Keratinocyte (primary cell): ENCODE results near the gene TFPI2. TPM values are rescaled to one million over a fixed set of nuclear protein-coding genes. Genes with fewer than 3 reads are reported as not detected.

ENCODE experiments used
- DNase-seq: peaks from one replicate; pipeline ENCODE4 v3.0.0-alpha.2; 2011; ENCODE audit warnings: low read depth, missing footprints, low spot score
- FAIRE-seq: peaks from 2 replicates; lab custom pipeline; 2011; peaks lifted over from hg19 to GRCh38; lab: Jason Lieb, UNC
- H2AFZ ChIP-seq: 2 replicates; pipeline ENCODE4 v1.6.0; 2012; ENCODE audit warnings: low read length, control low read depth, inconsistent platforms; ENCODE audit not compliant: control insufficient read depth
- H3K27ac ChIP-seq: 2 replicates; pipeline ENCODE4 v1.5.1; 2011; ENCODE audit warnings: low read length; ENCODE audit not compliant: control insufficient read depth, insufficient read depth
- H3K27me3 ChIP-seq: 3 replicates; pipeline ENCODE4 v1.6.0; 2011; ENCODE audit warnings: low read length; ENCODE audit not compliant: control insufficient read depth, insufficient read depth; ENCODE audit errors: extremely low read depth
- H3K36me3 ChIP-seq, 2 experiments: 2 replicates in 1 of 2; 3 replicates in 1 of 2; pipeline ENCODE4 v1.5.1; 2011; ENCODE audit warnings: low read length in 2 of 2, mild to moderate bottlenecking in 1 of 2; ENCODE audit not compliant: control insufficient read depth in 2 of 2, insufficient read depth in 2 of 2; ENCODE audit errors: extremely low read depth in 1 of 2
- H3K4me1 ChIP-seq: 3 replicates; pipeline ENCODE4 v1.5.1; 2011; ENCODE audit warnings: low read length; ENCODE audit not compliant: control insufficient read depth, insufficient read depth; ENCODE audit errors: extremely low read depth
- H3K4me2 ChIP-seq: 3 replicates; pipeline ENCODE4 v1.6.0; 2011; ENCODE audit warnings: low read depth, low read length; ENCODE audit not compliant: control insufficient read depth, insufficient read depth; ENCODE audit errors: extremely low read depth
- H3K4me3 ChIP-seq, 3 experiments: fragments of 200-600 bp in 1 of 3; sonication (generic) in 1 of 3; 2 replicates in 2 of 3; 3 replicates in 1 of 3; pipeline ENCODE4 v1.5.1; 2011 to 2016; ENCODE audit warnings: low read length in 3 of 3, mild to moderate bottlenecking in 3 of 3, control low read depth in 2 of 3, inconsistent platforms in 1 of 3, low read depth in 1 of 3, mixed read lengths in 1 of 3, mixed run types in 1 of 3, moderate library complexity in 1 of 3; ENCODE audit not compliant: control insufficient read depth in 2 of 3, insufficient read depth in 2 of 3; ENCODE audit errors: extremely low read depth in 1 of 3
- H3K79me2 ChIP-seq: 2 replicates; pipeline ENCODE4 v1.6.0; 2012; ENCODE audit warnings: low read length; ENCODE audit not compliant: control insufficient read depth, insufficient read depth
- H3K9ac ChIP-seq: 3 replicates; pipeline ENCODE4 v1.6.0; 2011; ENCODE audit warnings: low read length; ENCODE audit not compliant: control insufficient read depth, insufficient read depth; ENCODE audit errors: extremely low read depth
- H3K9me1 ChIP-seq: 3 replicates; pipeline ENCODE4 v1.6.0; 2011; ENCODE audit warnings: low read length; ENCODE audit not compliant: control insufficient read depth, insufficient read depth; ENCODE audit errors: extremely low read depth
- H3K9me3 ChIP-seq: 2 replicates; pipeline ENCODE4 v1.5.1; 2012; ENCODE audit warnings: low read depth, low read length; ENCODE audit not compliant: control insufficient read depth
- H4K20me1 ChIP-seq: 3 replicates; pipeline ENCODE4 v1.6.0; 2011; ENCODE audit warnings: low read length; ENCODE audit not compliant: control insufficient read depth, insufficient read depth; ENCODE audit errors: extremely low read depth
- CTCF ChIP-seq, 3 experiments: IDR thresholded peaks in 1 of 3; conservative IDR thresholded peaks in 1 of 3; optimal IDR thresholded peaks in 1 of 3; 2 replicates in 2 of 3; 3 replicates in 1 of 3; pipeline versions ENCODE3 to v1.5.1; 2011; ENCODE audit warnings: low read length in 3 of 3, mild to moderate bottlenecking in 3 of 3, moderate library complexity in 2 of 3, control low read depth in 1 of 3, inconsistent platforms in 1 of 3; ENCODE audit not compliant: insufficient read depth in 2 of 3; ENCODE audit errors: extremely low read depth in 1 of 3
- EZH2 ChIP-seq: IDR thresholded peaks from one replicate; pipeline ENCODE4 v1.6.1; 2012; ENCODE audit warnings: inconsistent platforms, mild to moderate bottlenecking, low read length, moderate library complexity
- dilution Hi-C: fragments of 300-500 bp; cut with MboI; formaldehyde crosslinking; loops from one replicate; pipeline ENCODE4 v1.7.0; 2020; ENCODE audit warnings: low sequenced_read_pairs; ENCODE audit not compliant: extremely low pct_ligation_motif_present
- polyA plus RNA-seq, 5 experiments: library from polyadenylated mRNA; depleted of rRNA in 3 of 5; stranded (reverse) in 3 of 5; stranded (forward) in 1 of 5; unstranded in 1 of 5; fragments of >200 nt; gene quantifications; 1 replicate in 1 of 5; 2 replicates in 3 of 5; 3 replicates in 1 of 5; pipeline versions ENCODE4 v1.2.1 to v1.2.3, GENCODE V29; 2011 to 2012; ENCODE audit warnings: missing spikeins in 2 of 5, low read depth in 1 of 5, low replicate concordance in 1 of 5

Gene TFPI2
- polyA plus RNA-seq, 1 donor (not counting 4 experiments of a cell fraction or from before 2014, with no cell fraction given): 87.2 TPM

- Histone ChIP-seq H3K4me3 (no peak overlapping the region), H3K9ac (no peak overlapping the region), H2AFZ (no peak overlapping the region), H3K4me2 (no peak overlapping the region), H3K27me3 (peaks cover 4% of the 10 kb centered on the region), H3K4me1 (no peaks in the 10 kb centered on the region), H3K9me3 (peaks cover 2% of the 10 kb centered on the region), H4K20me1 (no peaks in the 10 kb centered on the region), H3K36me3 (no peaks in the 10 kb centered on the region), H3K79me2 (no peaks in the 10 kb centered on the region), H3K9me1 (no peaks in the 10 kb centered on the region), H3K27ac (no peak overlapping the region)
- TF ChIP-seq EZH2 (no peak), CTCF (optimal IDR thresholded peaks at IDR 0.05 in 1 of 3, IDR thresholded peaks at IDR 0.05 in 1 of 3, conservative IDR thresholded peaks at IDR 0.05 in 1 of 3; ENCODE audit: extremely low read depth in 1 of 3, insufficient read depth in 2 of 3, low read length in 3 of 3) (no peak)
- FAIRE-seq (no peak), DNase-seq (no peak)
- dilution Hi-C loops: no loop called here
Observed at GRCh38 chr7:93937818-93938217, 47.3 kb upstream of the TFPI2 start.

GRCh38 chr7:93935102-93935501, 44.5 kb upstream of the TFPI2 start:
- Histone ChIP-seq H3K9ac (no peak overlapping the region), H3K9me1 (no peaks in the 10 kb centered on the region), H3K27me3 (no peaks in the 10 kb centered on the region), H3K4me2 (no peak overlapping the region), H2AFZ (no peak overlapping the region), H3K79me2 (no peaks in the 10 kb centered on the region), H4K20me1 (no peaks in the 10 kb centered on the region), H3K4me1 (no peaks in the 10 kb centered on the region), H3K27ac (no peak overlapping the region), H3K9me3 (no peaks in the 10 kb centered on the region), H3K36me3 (no peaks in the 10 kb centered on the region), H3K4me3 (no peak overlapping the region)
- dilution Hi-C loops: no loop called here
- TF ChIP-seq CTCF (optimal IDR thresholded peaks at IDR 0.05 in 1 of 3, IDR thresholded peaks at IDR 0.05 in 1 of 3, conservative IDR thresholded peaks at IDR 0.05 in 1 of 3; ENCODE audit: extremely low read depth in 1 of 3, insufficient read depth in 2 of 3, low read length in 3 of 3) (no peak), EZH2 (no peak)
- DNase-seq: no peak
- FAIRE-seq: no peak
